ENCODE results near the gene TCEANC2. TPM values are rescaled to one million over a fixed set of nuclear protein-coding genes. Genes with fewer than 3 reads are reported as not detected.

TCEANC2 gene
- total RNA-seq, 1 experiment from 2014 or later: 1.9 TPM

DNA sequence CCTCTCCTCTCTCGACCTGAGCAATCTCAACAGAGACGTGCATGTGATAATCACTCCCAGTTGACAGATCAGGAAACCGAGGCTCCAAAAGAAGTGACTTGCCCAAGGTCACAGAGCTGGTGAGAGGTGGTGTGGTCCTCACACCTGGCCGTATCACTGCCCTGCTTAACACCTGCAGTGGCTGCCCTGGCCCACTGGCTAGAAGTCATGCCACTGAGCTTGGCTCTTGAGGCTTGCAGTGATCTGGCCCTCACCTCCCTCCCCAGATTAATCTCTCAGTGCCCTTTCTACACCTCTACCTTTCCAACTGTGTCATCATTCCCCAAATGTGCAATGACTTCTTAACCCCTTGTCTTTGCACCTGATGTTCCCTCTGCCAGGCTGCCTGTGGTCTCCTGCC lies 60.6 kb downstream of the TCEANC2 start:
- intact Hi-C loops (cut with micrococcal nuclease; ENCODE audit: unreplicated experiment): no loop called here
- Mint-ChIP-seq H3K27me3 (ENCODE audit: insufficient read depth, unreplicated experiment) (no peaks in the 10 kb centered on the region), H3K27ac (ENCODE audit: unreplicated experiment) (no peak overlapping the region), H3K4me1 (ENCODE audit: low read depth, unreplicated experiment) (no peaks in the 10 kb centered on the region), H3K4me3 (ENCODE audit: unreplicated experiment) (no peak overlapping the region), H3K36me3 (ENCODE audit: insufficient read depth, unreplicated experiment) (no peaks in the 10 kb centered on the region), H3K9me3 (ENCODE audit: unreplicated experiment) (no peaks in the 10 kb centered on the region)
- Histone ChIP-seq H3K4me3 (ENCODE audit: low read depth, low read length) (no peak overlapping the region), H3K9me3 (no peaks in the 10 kb centered on the region), H3K27me3 (replicated peaks; ENCODE audit: control insufficient read depth, insufficient read depth, low read length) (no peaks in the 10 kb centered on the region), H3K4me1 (no peaks in the 10 kb centered on the region), H3K36me3 (ENCODE audit: control insufficient read depth, insufficient read depth, low read length) (no peaks in the 10 kb centered on the region)
- no peak for DNase-seq
- BruUV-seq (replicated peaks): no TSS peak
- TF ChIP-seq, protein P1, sequence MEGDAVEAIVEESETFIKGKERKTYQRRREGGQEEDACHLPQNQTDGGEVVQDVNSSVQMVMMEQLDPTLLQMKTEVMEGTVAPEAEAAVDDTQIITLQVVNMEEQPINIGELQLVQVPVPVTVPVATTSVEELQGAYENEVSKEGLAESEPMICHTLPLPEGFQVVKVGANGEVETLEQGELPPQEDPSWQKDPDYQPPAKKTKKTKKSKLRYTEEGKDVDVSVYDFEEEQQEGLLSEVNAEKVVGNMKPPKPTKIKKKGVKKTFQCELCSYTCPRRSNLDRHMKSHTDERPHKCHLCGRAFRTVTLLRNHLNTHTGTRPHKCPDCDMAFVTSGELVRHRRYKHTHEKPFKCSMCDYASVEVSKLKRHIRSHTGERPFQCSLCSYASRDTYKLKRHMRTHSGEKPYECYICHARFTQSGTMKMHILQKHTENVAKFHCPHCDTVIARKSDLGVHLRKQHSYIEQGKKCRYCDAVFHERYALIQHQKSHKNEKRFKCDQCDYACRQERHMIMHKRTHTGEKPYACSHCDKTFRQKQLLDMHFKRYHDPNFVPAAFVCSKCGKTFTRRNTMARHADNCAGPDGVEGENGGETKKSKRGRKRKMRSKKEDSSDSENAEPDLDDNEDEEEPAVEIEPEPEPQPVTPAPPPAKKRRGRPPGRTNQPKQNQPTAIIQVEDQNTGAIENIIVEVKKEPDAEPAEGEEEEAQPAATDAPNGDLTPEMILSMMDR (IDR thresholded peaks at IDR 0.05; ENCODE audit: insufficient read depth in 1 of 2, low read depth in 1 of 2, low read length in 1 of 2, severe bottlenecking in 1 of 2, unreplicated experiment in 1 of 2): no peak
- CTCF ChIA-PET: no interaction called here
- POLR2A ChIA-PET: interaction anchor here (0.5 kb wide), 1 partner anchor 607 kb away, joined by 3 read pairs; no protein-coding TSS in a partner anchor

- Histone ChIP-seq H3K4me3 (ENCODE audit: low read depth, low read length) (no peak overlapping the region), H3K9me3 (no peaks in the 10 kb centered on the region), H3K4me1 (no peaks in the 10 kb centered on the region), H3K27me3 (replicated peaks; ENCODE audit: control insufficient read depth, insufficient read depth, low read length) (no peaks in the 10 kb centered on the region), H3K36me3 (ENCODE audit: control insufficient read depth, insufficient read depth, low read length) (no peaks in the 10 kb centered on the region)
- ChIA-PET CTCF (no interaction called here), POLR2A (interaction anchor here (0.5 kb wide), 1 partner anchor 87 kb away, joined by 6 read pairs; no protein-coding TSS in a partner anchor)
- H3K4me3 Mint-ChIP-seq (ENCODE audit: unreplicated experiment): no peak overlapping the region
- intact Hi-C loops (cut with micrococcal nuclease; ENCODE audit: unreplicated experiment): no loop called here
- no peak for DNase-seq
- H3K9me3 Mint-ChIP-seq (ENCODE audit: unreplicated experiment): no peaks in the 10 kb centered on the region
- TF ChIP-seq, protein P1 (IDR thresholded peaks at IDR 0.05; ENCODE audit: insufficient read depth in 1 of 2, low read depth in 1 of 2, low read length in 1 of 2, severe bottlenecking in 1 of 2, unreplicated experiment in 1 of 2): no peak
- no peak overlapping the region for H3K27ac Mint-ChIP-seq (ENCODE audit: unreplicated experiment)
- no TSS peak for BruUV-seq (replicated peaks)
- H3K27me3 Mint-ChIP-seq (ENCODE audit: insufficient read depth, unreplicated experiment): no peaks in the 10 kb centered on the region
- no peaks in the 10 kb centered on the region for H3K36me3 Mint-ChIP-seq (ENCODE audit: insufficient read depth, unreplicated experiment)
- H3K4me1 Mint-ChIP-seq (ENCODE audit: low read depth, unreplicated experiment): no peaks in the 10 kb centered on the region
These were observed 61.5 kb downstream of the TCEANC2 start for GRCh38 chr1:54114955-54115354.

GRCh38 chr1:54115520-54115919 lies 62.1 kb downstream of the TCEANC2 start:
- TF ChIP-seq, protein P1 (IDR thresholded peaks at IDR 0.05; ENCODE audit: insufficient read depth in 1 of 2, low read depth in 1 of 2, low read length in 1 of 2, severe bottlenecking in 1 of 2, unreplicated experiment in 1 of 2): no peak
- H3K36me3 Mint-ChIP-seq (ENCODE audit: insufficient read depth, unreplicated experiment): no peaks in the 10 kb centered on the region
- H3K36me3 ChIP-seq (ENCODE audit: control insufficient read depth, insufficient read depth, low read length): no peaks in the 10 kb centered on the region
- ChIA-PET CTCF (no interaction called here), POLR2A (interaction anchor here (0.5 kb wide), 1 partner anchor 86 kb away, joined by 6 read pairs; no protein-coding TSS in a partner anchor)
- no peak overlapping the region for H3K4me3 ChIP-seq (ENCODE audit: low read depth, low read length)
- H3K27me3 ChIP-seq (replicated peaks; ENCODE audit: control insufficient read depth, insufficient read depth, low read length): no peaks in the 10 kb centered on the region
- no TSS peak for BruUV-seq (replicated peaks)
- no peaks in the 10 kb centered on the region for H3K9me3 Mint-ChIP-seq (ENCODE audit: unreplicated experiment)
- H3K27ac Mint-ChIP-seq (ENCODE audit: unreplicated experiment): no peak overlapping the region
- no peaks in the 10 kb centered on the region for H3K27me3 Mint-ChIP-seq (ENCODE audit: insufficient read depth, unreplicated experiment)
- no peaks in the 10 kb centered on the region for H3K4me1 Mint-ChIP-seq (ENCODE audit: low read depth, unreplicated experiment)
- no peaks in the 10 kb centered on the region for H3K9me3 ChIP-seq
- DNase-seq: no peak
- no peaks in the 10 kb centered on the region for H3K4me1 ChIP-seq
- no peak overlapping the region for H3K4me3 Mint-ChIP-seq (ENCODE audit: unreplicated experiment)
- intact Hi-C loops (cut with micrococcal nuclease; ENCODE audit: unreplicated experiment): no loop called here

All from Caco-2 (cell line).